Astrocyte (in vitro differentiated cells and primary cell): Measurements from ENCODE around the gene FIG4. TPM values are rescaled to one million over a fixed set of nuclear protein-coding genes. Genes with fewer than 3 reads are reported as not detected.

Experiments used
- DNase-seq: peaks from one replicate; pipeline ENCODE4 v3.0.0-alpha.2; 2010; ENCODE audit warnings: low read depth
- FAIRE-seq: peaks from 2 replicates; lab custom pipeline; 2011; peaks lifted over from hg19 to GRCh38; lab: Jason Lieb, UNC
- H2AFZ ChIP-seq: 2 replicates; pipeline ENCODE4 v1.6.0; 2012; ENCODE audit warnings: low read depth, low read length, inconsistent platforms
- H3K27ac ChIP-seq: 2 replicates; pipeline ENCODE4 v1.5.1; 2011; ENCODE audit warnings: low read depth, low read length, inconsistent platforms
- H3K27me3 ChIP-seq: 2 replicates; pipeline ENCODE4 v1.6.0; 2011; ENCODE audit warnings: low read length, inconsistent platforms; ENCODE audit not compliant: insufficient read depth
- H3K36me3 ChIP-seq: 2 replicates; pipeline ENCODE4 v1.5.1; 2011; ENCODE audit warnings: low read length, inconsistent platforms; ENCODE audit not compliant: insufficient read depth
- H3K4me1 ChIP-seq: 2 replicates; pipeline ENCODE4 v1.5.1; 2011; ENCODE audit warnings: low read length, inconsistent platforms; ENCODE audit not compliant: insufficient read depth
- H3K4me2 ChIP-seq: 2 replicates; pipeline ENCODE4 v1.6.0; 2012; ENCODE audit warnings: low read length, inconsistent platforms
- H3K4me3 ChIP-seq: 2 replicates; pipeline ENCODE4 v1.5.1; 2011; ENCODE audit warnings: low read depth, mild to moderate bottlenecking, low read length, inconsistent platforms; ENCODE audit not compliant: insufficient read depth
- H3K79me2 ChIP-seq: 2 replicates; pipeline ENCODE4 v1.6.0; 2012; ENCODE audit warnings: mild to moderate bottlenecking, low read length, inconsistent platforms; ENCODE audit not compliant: insufficient read depth
- H3K9ac ChIP-seq: 2 replicates; pipeline ENCODE4 v1.6.0; 2012; ENCODE audit warnings: mild to moderate bottlenecking, low read length, inconsistent platforms
- H3K9me3 ChIP-seq: 2 replicates; pipeline ENCODE4 v1.5.1; 2012; ENCODE audit warnings: low read depth, mild to moderate bottlenecking, low read length, inconsistent platforms; ENCODE audit not compliant: insufficient read depth
- H4K20me1 ChIP-seq: 2 replicates; pipeline ENCODE4 v1.6.0; 2012; ENCODE audit warnings: low read length, inconsistent platforms; ENCODE audit not compliant: insufficient read depth
- H3K27ac Mint-ChIP-seq: one replicate; pipeline ENCODE4 v1.8.0; 2021; ENCODE audit warnings: mild to moderate bottlenecking, mixed read lengths; ENCODE audit not compliant: unreplicated experiment
- H3K27me3 Mint-ChIP-seq: one replicate; pipeline ENCODE4 v1.8.0; 2021; ENCODE audit warnings: low read depth, mixed read lengths; ENCODE audit not compliant: unreplicated experiment
- H3K36me3 Mint-ChIP-seq: one replicate; pipeline ENCODE4 v1.8.0; 2021; ENCODE audit warnings: low read depth, mixed read lengths; ENCODE audit not compliant: unreplicated experiment
- H3K4me1 Mint-ChIP-seq: one replicate; pipeline ENCODE4 v1.8.0; 2021; ENCODE audit warnings: low read depth, mixed read lengths; ENCODE audit not compliant: unreplicated experiment
- H3K4me3 Mint-ChIP-seq: one replicate; pipeline ENCODE4 v1.8.0; 2021; ENCODE audit warnings: mild to moderate bottlenecking, moderate library complexity, mixed read lengths; ENCODE audit not compliant: unreplicated experiment
- H3K9me3 Mint-ChIP-seq: one replicate; pipeline ENCODE4 v1.8.0; 2021; ENCODE audit warnings: mild to moderate bottlenecking, mixed read lengths; ENCODE audit not compliant: unreplicated experiment
- EZH2 ChIP-seq: IDR thresholded peaks from 2 replicates; pipeline ENCODE4 v1.6.1; 2012; ENCODE audit warnings: mild to moderate bottlenecking, low read length, inconsistent platforms; ENCODE audit not compliant: insufficient read depth
- total RNA-seq: library from RNA; stranded (reverse); gene quantifications from 2 replicates; pipeline ENCODE4 v1.2.1, GENCODE V29; 2021
- TF ChIP-seq, protein P1 (sequence below): IDR thresholded peaks from 2 replicates; pipeline ENCODE4 v1.5.1; 2011; ENCODE audit warnings: low read depth, mild to moderate bottlenecking, inconsistent platforms, low read length, moderate library complexity; ENCODE audit not compliant: insufficient read depth

The FIG4 gene
- total RNA-seq, 1 donor from 2014 or later: 8.4 TPM

DNA sequence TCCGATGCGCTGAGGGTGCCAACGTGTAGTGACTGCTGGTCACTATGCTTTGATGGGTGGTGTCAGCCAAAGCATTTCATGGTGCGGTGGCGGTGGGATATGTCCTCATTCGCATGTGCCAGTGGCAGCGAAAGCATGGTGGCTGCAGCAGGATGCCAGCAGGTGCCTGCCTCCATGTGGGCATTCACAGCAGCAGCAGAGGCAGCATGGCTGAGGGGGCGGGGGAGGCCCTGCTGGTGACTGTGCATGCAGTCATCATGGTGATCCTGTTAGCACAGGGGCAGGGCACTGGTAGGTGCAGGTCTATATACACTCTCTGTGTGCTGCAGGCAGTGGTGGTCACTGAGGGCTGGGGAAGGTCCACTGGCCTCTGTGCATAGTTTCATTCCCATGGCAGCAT is 22.0 kb downstream of the FIG4 start:
- H3K27ac ChIP-seq: no peak overlapping the region
- H3K79me2 ChIP-seq: no peaks in the 10 kb centered on the region
- DNase-seq: no peak
- no peak overlapping the region for H3K4me3 ChIP-seq
- H3K4me1 Mint-ChIP-seq: no peaks in the 10 kb centered on the region
- H4K20me1 ChIP-seq: peaks cover 5% of the 10 kb centered on the region
- FAIRE-seq: no peak
- H3K4me3 Mint-ChIP-seq: no peak overlapping the region
- H3K27me3 Mint-ChIP-seq: no peaks in the 10 kb centered on the region
- H3K27ac Mint-ChIP-seq: no peak overlapping the region
- H3K27me3 ChIP-seq: no peaks in the 10 kb centered on the region
- no peak overlapping the region for H3K9ac ChIP-seq
- no peaks in the 10 kb centered on the region for H3K9me3 ChIP-seq
- H3K4me2 ChIP-seq: no peak overlapping the region
- peaks cover 3% of the 10 kb centered on the region for H3K9me3 Mint-ChIP-seq
- no peaks in the 10 kb centered on the region for H3K36me3 Mint-ChIP-seq
- no peak overlapping the region for H2AFZ ChIP-seq
- no peak for TF ChIP-seq EZH2
- TF ChIP-seq, protein P1, sequence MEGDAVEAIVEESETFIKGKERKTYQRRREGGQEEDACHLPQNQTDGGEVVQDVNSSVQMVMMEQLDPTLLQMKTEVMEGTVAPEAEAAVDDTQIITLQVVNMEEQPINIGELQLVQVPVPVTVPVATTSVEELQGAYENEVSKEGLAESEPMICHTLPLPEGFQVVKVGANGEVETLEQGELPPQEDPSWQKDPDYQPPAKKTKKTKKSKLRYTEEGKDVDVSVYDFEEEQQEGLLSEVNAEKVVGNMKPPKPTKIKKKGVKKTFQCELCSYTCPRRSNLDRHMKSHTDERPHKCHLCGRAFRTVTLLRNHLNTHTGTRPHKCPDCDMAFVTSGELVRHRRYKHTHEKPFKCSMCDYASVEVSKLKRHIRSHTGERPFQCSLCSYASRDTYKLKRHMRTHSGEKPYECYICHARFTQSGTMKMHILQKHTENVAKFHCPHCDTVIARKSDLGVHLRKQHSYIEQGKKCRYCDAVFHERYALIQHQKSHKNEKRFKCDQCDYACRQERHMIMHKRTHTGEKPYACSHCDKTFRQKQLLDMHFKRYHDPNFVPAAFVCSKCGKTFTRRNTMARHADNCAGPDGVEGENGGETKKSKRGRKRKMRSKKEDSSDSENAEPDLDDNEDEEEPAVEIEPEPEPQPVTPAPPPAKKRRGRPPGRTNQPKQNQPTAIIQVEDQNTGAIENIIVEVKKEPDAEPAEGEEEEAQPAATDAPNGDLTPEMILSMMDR: no peak
- H3K36me3 ChIP-seq: no peaks in the 10 kb centered on the region
- H3K4me1 ChIP-seq: no peaks in the 10 kb centered on the region

DNA sequence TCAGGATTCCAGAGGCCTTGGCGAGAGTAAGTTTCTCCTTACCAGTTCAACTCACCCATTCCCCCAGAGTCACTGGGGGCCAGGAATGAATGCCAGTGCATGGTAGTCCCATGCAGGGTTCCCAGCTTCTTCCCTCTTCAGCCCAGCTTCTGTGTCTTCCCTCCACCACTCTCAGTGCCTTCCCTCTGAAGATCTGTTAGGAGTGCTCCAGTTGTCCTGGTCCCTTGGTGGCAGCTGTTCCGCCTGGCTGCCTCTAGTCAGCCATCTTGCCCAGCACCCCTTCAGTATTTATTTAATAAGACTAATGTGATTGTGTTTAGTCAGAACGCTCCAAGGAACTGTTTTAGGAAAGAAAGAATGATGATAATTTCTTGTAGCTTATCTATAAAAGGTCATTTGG is 23.1 kb downstream of the FIG4 start:
- no peak for DNase-seq
- Mint-ChIP-seq H3K27ac (no peak overlapping the region), H3K9me3 (no peaks in the 10 kb centered on the region), H3K4me1 (no peaks in the 10 kb centered on the region), H3K4me3 (no peak overlapping the region), H3K27me3 (no peaks in the 10 kb centered on the region), H3K36me3 (no peaks in the 10 kb centered on the region)
- no peak for FAIRE-seq
- H3K4me3 ChIP-seq: no peak overlapping the region
- H3K4me2 ChIP-seq: no peak overlapping the region
- no peak overlapping the region for H2AFZ ChIP-seq
- no peaks in the 10 kb centered on the region for H3K27me3 ChIP-seq
- no peaks in the 10 kb centered on the region for H3K79me2 ChIP-seq
- H3K4me1 ChIP-seq: no peaks in the 10 kb centered on the region
- H3K27ac ChIP-seq: no peak overlapping the region
- no peak overlapping the region for H3K9ac ChIP-seq
- no peaks in the 10 kb centered on the region for H3K36me3 ChIP-seq
- no peaks in the 10 kb centered on the region for H3K9me3 ChIP-seq
- H4K20me1 ChIP-seq: peaks cover 5% of the 10 kb centered on the region
- TF ChIP-seq, protein P1: no peak
- TF ChIP-seq EZH2: no peak

DNA sequence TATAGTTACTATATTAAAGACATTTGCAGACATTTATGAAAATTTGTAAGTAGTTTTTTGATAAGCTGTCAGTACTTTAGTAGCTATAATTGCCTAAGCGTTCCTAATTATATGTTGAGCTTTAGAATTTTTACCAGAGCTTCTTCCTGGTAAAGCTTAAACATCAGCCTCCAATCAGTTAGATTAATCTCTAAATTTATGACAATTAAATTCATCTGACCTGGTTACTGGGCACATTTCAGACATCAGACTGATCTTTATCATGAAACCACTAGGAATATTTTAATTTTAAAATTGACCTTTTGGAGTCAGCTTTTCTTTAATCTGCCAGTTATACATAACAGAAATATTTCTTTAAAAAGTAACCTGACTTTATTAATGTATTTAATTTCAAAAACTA is 23.5 kb downstream of the FIG4 start:
- Mint-ChIP-seq H3K27ac (no peak overlapping the region), H3K4me1 (no peaks in the 10 kb centered on the region), H3K9me3 (no peaks in the 10 kb centered on the region), H3K36me3 (no peaks in the 10 kb centered on the region), H3K27me3 (no peaks in the 10 kb centered on the region), H3K4me3 (no peak overlapping the region)
- H3K4me3 ChIP-seq: no peak overlapping the region
- H2AFZ ChIP-seq: no peak overlapping the region
- H3K9ac ChIP-seq: no peak overlapping the region
- DNase-seq (no peak), FAIRE-seq (no peak)
- no peaks in the 10 kb centered on the region for H3K9me3 ChIP-seq
- no peak for TF ChIP-seq EZH2
- H3K79me2 ChIP-seq: no peaks in the 10 kb centered on the region
- no peak overlapping the region for H3K27ac ChIP-seq
- H3K4me1 ChIP-seq: no peaks in the 10 kb centered on the region
- H3K36me3 ChIP-seq: no peaks in the 10 kb centered on the region
- peaks cover 5% of the 10 kb centered on the region for H4K20me1 ChIP-seq
- no peak overlapping the region for H3K4me2 ChIP-seq
- no peaks in the 10 kb centered on the region for H3K27me3 ChIP-seq
